H1 (cell line): Measurements from ENCODE around the gene ZFP36L2.

ENCODE experiments used
- CHD2 ChIP-seq: IDR thresholded peaks from 2 replicates; pipeline ENCODE4 v1.6.1; 2012; ENCODE audit warnings: low read length, improper control_type of control experiment
- CTCF ChIP-seq, 3 experiments: IDR thresholded peaks; 1 replicate in 2 of 3; 2 replicates in 1 of 3; pipeline versions ENCODE4 v1.5.1 to v1.6.1; 2011; ENCODE audit warnings: low read length in 3 of 3, mild to moderate bottlenecking in 3 of 3, inconsistent platforms in 2 of 3, low read depth in 1 of 3, moderate library complexity in 1 of 3; ENCODE audit not compliant: insufficient read depth in 1 of 3; ENCODE audit errors: control extremely low read depth in 1 of 3
- EP300 ChIP-seq, 2 experiments: IDR thresholded peaks; 1 replicate in 1 of 2; 2 replicates in 1 of 2; pipeline ENCODE4 v1.6.1; 2011 to 2012; ENCODE audit warnings: low read depth in 2 of 2, low read length in 2 of 2, mild to moderate bottlenecking in 2 of 2, borderline replicate concordance in 1 of 2, inconsistent platforms in 1 of 2, moderate library complexity in 1 of 2
- HDAC6 ChIP-seq: IDR thresholded peaks from one replicate; pipeline ENCODE4 v1.7.1; 2012; ENCODE audit warnings: low read depth, mild to moderate bottlenecking, inconsistent platforms, low read length, moderate library complexity
- ZNF274 ChIP-seq: IDR thresholded peaks from 2 replicates; pipeline ENCODE4 v1.7.0; 2012; ENCODE audit warnings: low read length, borderline replicate concordance; ENCODE audit errors: extremely low read depth

- TF ChIP-seq CTCF (IDR thresholded peaks at IDR 0.05; ENCODE audit: control extremely low read depth in 1 of 3, insufficient read depth in 1 of 3, low read depth in 1 of 3, low read length in 3 of 3), result no peak
- TF ChIP-seq CHD2, result no peak
- no peak for TF ChIP-seq EP300 (IDR thresholded peaks at IDR 0.05; ENCODE audit: borderline replicate concordance in 1 of 2, low read depth in 2 of 2, low read length in 2 of 2)
- TF ChIP-seq HDAC6, result no peak
- no peak for TF ChIP-seq ZNF274
Measured at GRCh38 chr2:43210125-43210466, 16.3 kb downstream of the ZFP36L2 start.
